WTC11 (cell line): Measurements from ENCODE around the gene SGSM2.

Experiments used
- CBFB ChIP-seq: sonication (generic); formaldehyde crosslinking; IDR thresholded peaks from 2 replicates; pipeline ENCODE4 v1.8.1; 2022; ENCODE audit warnings: mild to moderate bottlenecking, low read depth, missing genetic modification reagents
- TF ChIP-seq, protein P1 (sequence below): fragments of 200-600 bp; IDR thresholded peaks from 2 replicates; pipeline ENCODE4 v1.8.0; 2022; ENCODE audit warnings: antibody characterized with exemption

DNA sequence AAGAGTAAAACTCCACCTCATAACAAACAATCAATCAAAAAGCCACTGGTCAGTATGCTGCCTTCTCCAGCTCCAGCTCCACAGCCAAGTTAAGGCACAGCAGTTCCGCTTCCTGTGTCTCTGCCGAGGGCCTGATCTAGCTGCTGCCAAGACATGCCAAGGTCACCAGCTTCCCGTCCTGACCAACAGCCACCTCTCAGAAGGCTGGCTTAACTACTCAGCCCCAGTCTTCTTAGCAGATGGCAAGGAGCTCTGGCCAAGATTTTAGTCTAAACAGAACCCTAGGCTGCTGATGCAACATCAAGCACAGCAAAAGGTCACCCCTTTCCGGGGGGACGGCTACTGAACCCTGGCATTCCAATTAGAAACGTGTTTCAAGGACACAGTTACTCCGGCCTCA, 81.3 kb downstream of the SGSM2 start:
- TF ChIP-seq, protein P1, sequence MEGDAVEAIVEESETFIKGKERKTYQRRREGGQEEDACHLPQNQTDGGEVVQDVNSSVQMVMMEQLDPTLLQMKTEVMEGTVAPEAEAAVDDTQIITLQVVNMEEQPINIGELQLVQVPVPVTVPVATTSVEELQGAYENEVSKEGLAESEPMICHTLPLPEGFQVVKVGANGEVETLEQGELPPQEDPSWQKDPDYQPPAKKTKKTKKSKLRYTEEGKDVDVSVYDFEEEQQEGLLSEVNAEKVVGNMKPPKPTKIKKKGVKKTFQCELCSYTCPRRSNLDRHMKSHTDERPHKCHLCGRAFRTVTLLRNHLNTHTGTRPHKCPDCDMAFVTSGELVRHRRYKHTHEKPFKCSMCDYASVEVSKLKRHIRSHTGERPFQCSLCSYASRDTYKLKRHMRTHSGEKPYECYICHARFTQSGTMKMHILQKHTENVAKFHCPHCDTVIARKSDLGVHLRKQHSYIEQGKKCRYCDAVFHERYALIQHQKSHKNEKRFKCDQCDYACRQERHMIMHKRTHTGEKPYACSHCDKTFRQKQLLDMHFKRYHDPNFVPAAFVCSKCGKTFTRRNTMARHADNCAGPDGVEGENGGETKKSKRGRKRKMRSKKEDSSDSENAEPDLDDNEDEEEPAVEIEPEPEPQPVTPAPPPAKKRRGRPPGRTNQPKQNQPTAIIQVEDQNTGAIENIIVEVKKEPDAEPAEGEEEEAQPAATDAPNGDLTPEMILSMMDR, result no peak
- no peak for TF ChIP-seq CBFB (CRISPR knock-in tag)
